Natural killer cell (primary cell): ENCODE measurements around the gene MON1A. TPM values are rescaled to one million over a fixed set of nuclear protein-coding genes. Genes with fewer than 3 reads are reported as not detected.

Source experiments
- ATAC-seq, 3 donors: fragments of 150-1000 bp in 2 of 3; fragments of 200-7000 bp in 1 of 3; cut with Tn5 transposase; 1 replicate in 1 of 3; 2 replicates in 2 of 3; pipeline ENCODE4 v1.10.0; 2021; ENCODE audit warnings: mild to moderate bottlenecking in 2 of 3, moderate library complexity in 2 of 3
- DNase-seq, 2 donors: peaks; one replicate each; pipeline versions ENCODE4 v3.0.0 to v3.0.0-alpha.2; 2013 to 2021; ENCODE audit warnings: mixed read lengths in 1 of 2
- H3K27ac ChIP-seq: one replicate; pipeline ENCODE4 v1.5.1; 2013; ENCODE audit warnings: mild to moderate bottlenecking, low read length
- H3K27me3 ChIP-seq: one replicate; pipeline ENCODE4 v1.6.1; 2013; ENCODE audit warnings: low read length; ENCODE audit not compliant: control insufficient read depth, insufficient read depth
- H3K36me3 ChIP-seq: one replicate; pipeline ENCODE4 v1.6.1; 2013; ENCODE audit warnings: low read length; ENCODE audit not compliant: control insufficient read depth, insufficient read depth
- H3K4me1 ChIP-seq: one replicate; pipeline ENCODE4 v1.6.1; 2013; ENCODE audit warnings: low read length; ENCODE audit not compliant: control insufficient read depth, insufficient read depth
- H3K4me3 ChIP-seq: one replicate; pipeline ENCODE4 v1.5.1; 2013; ENCODE audit warnings: low read length
- H3K9me3 ChIP-seq: one replicate; pipeline ENCODE4 v1.6.1; 2013; ENCODE audit warnings: low read length; ENCODE audit not compliant: control insufficient read depth, insufficient read depth
- H3K27ac Mint-ChIP-seq, 2 donors: one replicate each; pipeline ENCODE4 v1.8.0; 2022; ENCODE audit warnings: mild to moderate bottlenecking in 2 of 2, mixed read lengths in 2 of 2, moderate library complexity in 1 of 2
- H3K27me3 Mint-ChIP-seq, 2 donors: one replicate each; pipeline ENCODE4 v1.8.0; 2022; ENCODE audit warnings: low read depth in 2 of 2, mixed read lengths in 2 of 2
- H3K36me3 Mint-ChIP-seq: one replicate; pipeline ENCODE4 v1.8.0; 2022; ENCODE audit warnings: mixed read lengths
- H3K4me1 Mint-ChIP-seq, 2 donors: one replicate each; pipeline ENCODE4 v1.8.0; 2022; ENCODE audit warnings: mixed read lengths in 2 of 2
- H3K4me3 Mint-ChIP-seq: one replicate; pipeline ENCODE4 v1.8.0; 2022; ENCODE audit warnings: mild to moderate bottlenecking, moderate library complexity, mixed read lengths
- H3K9me3 Mint-ChIP-seq, 2 donors: one replicate each; pipeline ENCODE4 v1.8.0; 2022; ENCODE audit warnings: mixed read lengths in 2 of 2
- CTCF ChIP-seq: fragments of 200-600 bp; IDR thresholded peaks from one replicate; pipeline ENCODE4 v1.8.0; 2022; ENCODE audit warnings: antibody characterized with exemption
- WGBS: methylation state at CpG from one replicate; pipeline ENCODE4 v1.1.7; 2013; ENCODE audit warnings: missing lambda C conversion rate; ENCODE audit not compliant: insufficient coverage; 5-methylcytosine and 5-hydroxymethylcytosine counted together
- intact Hi-C: fragments of 100-400 bp; cut with micrococcal nuclease; formaldehyde crosslinking; loops from one replicate; pipeline ENCODE4 v1.14.2; 2022
- total RNA-seq, 4 donors: library from RNA; stranded (reverse); fragments of 120-200 nt in 1 of 4; gene quantifications; one replicate each; pipeline versions ENCODE4 v1.2.3 to v1.2.4, GENCODE V29; 2013 to 2022

Gene MON1A
- total RNA-seq, 3 donors from 2014 or later (not counting 1 experiment from before 2014, with no cell fraction given): 3.7 to 8.1 (median 7.9) TPM

GRCh38 chr3:49880581-49881315, 48.9 kb downstream of the MON1A start:
- no peaks in the 10 kb centered on the region for H3K4me1 Mint-ChIP-seq
- no peak for TF ChIP-seq CTCF
- no peaks in the 10 kb centered on the region for H3K9me3 Mint-ChIP-seq
- Histone ChIP-seq H3K9me3 (no peaks in the 10 kb centered on the region), H3K27me3 (no peaks in the 10 kb centered on the region), H3K36me3 (no peaks in the 10 kb centered on the region), H3K4me1 (no peaks in the 10 kb centered on the region), H3K27ac (no peak overlapping the region), H3K4me3 (no peak overlapping the region)
- DNase-seq: no peak
- H3K27ac Mint-ChIP-seq: no peak overlapping the region
- ATAC-seq: no peak
- no peaks in the 10 kb centered on the region for H3K27me3 Mint-ChIP-seq
- no peaks in the 10 kb centered on the region for H3K36me3 Mint-ChIP-seq
- no peak overlapping the region for H3K4me3 Mint-ChIP-seq
- intact Hi-C loops: no loop called here
- WGBS: 64% methylated on average over 4 of the region's 6 CpGs

- H3K4me1 Mint-ChIP-seq: no peaks in the 10 kb centered on the region
- H3K36me3 ChIP-seq: no peaks in the 10 kb centered on the region
- ATAC-seq (no peak), DNase-seq (no peak)
- no peaks in the 10 kb centered on the region for H3K9me3 Mint-ChIP-seq
- intact Hi-C loops: no loop called here
- H3K9me3 ChIP-seq: no peaks in the 10 kb centered on the region
- H3K4me3 ChIP-seq: no peak overlapping the region
- H3K36me3 Mint-ChIP-seq: no peaks in the 10 kb centered on the region
- TF ChIP-seq CTCF: no peak
- no peak overlapping the region for H3K27ac ChIP-seq
- WGBS: 65% methylated on average over 2 of the region's 2 CpGs
- no peak overlapping the region for H3K27ac Mint-ChIP-seq
- no peaks in the 10 kb centered on the region for H3K27me3 ChIP-seq
- H3K4me3 Mint-ChIP-seq: no peak overlapping the region
- no peaks in the 10 kb centered on the region for H3K4me1 ChIP-seq
- no peaks in the 10 kb centered on the region for H3K27me3 Mint-ChIP-seq
These were observed 49.9 kb downstream of the MON1A start for GRCh38 chr3:49879721-49880120.

GRCh38 chr3:49878686-49879085, 50.9 kb downstream of the MON1A start:
- H3K36me3 ChIP-seq: no peaks in the 10 kb centered on the region
- Mint-ChIP-seq H3K27ac (no peak overlapping the region), H3K4me3 (no peak overlapping the region), H3K27me3 (no peaks in the 10 kb centered on the region), H3K36me3 (no peaks in the 10 kb centered on the region), H3K9me3 (no peaks in the 10 kb centered on the region), H3K4me1 (no peaks in the 10 kb centered on the region)
- ATAC-seq: no peak
- intact Hi-C loops: no loop called here
- H3K4me3 ChIP-seq: no peak overlapping the region
- no peak for TF ChIP-seq CTCF
- H3K4me1 ChIP-seq: no peaks in the 10 kb centered on the region
- H3K27ac ChIP-seq: no peak overlapping the region
- H3K9me3 ChIP-seq: no peaks in the 10 kb centered on the region
- DNase-seq: no peak
- H3K27me3 ChIP-seq: no peaks in the 10 kb centered on the region

- Histone ChIP-seq H3K27ac (no peak overlapping the region), H3K9me3 (no peaks in the 10 kb centered on the region), H3K4me3 (no peak overlapping the region), H3K36me3 (no peaks in the 10 kb centered on the region), H3K27me3 (no peaks in the 10 kb centered on the region), H3K4me1 (no peaks in the 10 kb centered on the region)
- DNase-seq (no peak), ATAC-seq (no peak)
- intact Hi-C loops: no loop called here
- Mint-ChIP-seq H3K27me3 (no peaks in the 10 kb centered on the region), H3K4me3 (no peak overlapping the region), H3K36me3 (no peaks in the 10 kb centered on the region), H3K9me3 (no peaks in the 10 kb centered on the region), H3K27ac (no peak overlapping the region), H3K4me1 (no peaks in the 10 kb centered on the region)
- WGBS: 100% methylated on average over 2 of the region's 2 CpGs
- no peak for TF ChIP-seq CTCF
These were observed 51.9 kb downstream of the MON1A start for GRCh38 chr3:49877716-49878115.
